Right lobe of liver (tissue), 6 donors: ENCODE measurements around the gene PGGT1B. TPM values are rescaled to one million over a fixed set of nuclear protein-coding genes. Genes with fewer than 3 reads are reported as not detected.

Experiments used
- ATAC-seq, 4 donors: fragments of 200-7000 bp; cut with Tn5 transposase; one replicate each; pipeline ENCODE4 v1.9.1; 2020; ENCODE audit warnings: mild to moderate bottlenecking in 4 of 4, moderate library complexity in 4 of 4
- DNase-seq, 3 donors: peaks; one replicate each; pipeline ENCODE4 v3.0.0-alpha.2; 2020
- H3K27ac ChIP-seq, 3 donors: fragments of 200-600 bp; one replicate each; pipeline ENCODE4 v1.8.0; 2022
- H3K27me3 ChIP-seq, 2 donors: fragments of 200-600 bp; one replicate each; pipeline ENCODE4 v1.8.0; 2022
- H3K36me3 ChIP-seq, 4 donors: fragments of 200-600 bp; sonication (generic) in 1 of 4; one replicate each; pipeline versions ENCODE4 v1.5.1 to v1.8.0; 2017 to 2022; ENCODE audit warnings: control low read depth in 1 of 4
- H3K4me1 ChIP-seq, 4 donors: fragments of 200-600 bp; sonication (generic) in 1 of 4; one replicate each; pipeline versions ENCODE4 v1.5.1 to v1.8.0; 2017 to 2022; ENCODE audit warnings: control low read depth in 1 of 4
- H3K4me3 ChIP-seq, 3 donors: fragments of 200-600 bp; one replicate each; pipeline ENCODE4 v1.8.0; 2022
- H3K9me3 ChIP-seq, 4 donors: fragments of 200-600 bp; sonication (generic) in 1 of 4; one replicate each; pipeline versions ENCODE4 v1.5.1 to v1.8.0; 2017 to 2022; ENCODE audit warnings: control low read depth in 1 of 4
- POLR2A ChIP-seq: fragments of 450-650 bp; IDR thresholded peaks from one replicate; pipeline ENCODE4 v1.6.1; 2017; ENCODE audit warnings: antibody characterized with exemption, mild to moderate bottlenecking
- WGBS: methylation state at CpG from one replicate; pipeline ENCODE4 v1.1.6; 2018; ENCODE audit warnings: low coverage, low lambda C conversion rate; ENCODE audit not compliant: insufficient coverage; ENCODE audit errors: missing lambda C conversion rate; 5-methylcytosine and 5-hydroxymethylcytosine counted together
- intact Hi-C, 2 donors: fragments of 100-400 bp; cut with DNase I; formaldehyde crosslinking; loops; one replicate each; pipeline versions ENCODE4 v1.11.2 to v1.14.1; 2022
- total RNA-seq, 6 experiments: library from RNA; depleted of rRNA in 2 of 6; stranded (reverse); fragments of >200 nt in 2 of 6; fragmentation: NEBNext Ultra II Directional in 3 of 6; extraction: Animal tissue kit (Norgen Biotek cat#: 25700) in 3 of 6; gene quantifications; one replicate each; pipeline versions ENCODE4 v1.1.0 to v1.2.4, GENCODE V29; 2016 to 2023
- TF ChIP-seq, protein P1 (sequence below), 4 donors: fragments of 200-600 bp in 3 of 4; fragments of 450-650 bp in 1 of 4; IDR thresholded peaks; one replicate each; pipeline versions ENCODE4 v1.5.1 to v1.8.0; 2016 to 2022; ENCODE audit warnings: antibody characterized with exemption in 4 of 4, mild to moderate bottlenecking in 2 of 4
- donor health status: DM: no; HTN: yes; CAD: no.
- donor health status: DM: no; HTN: no; CAD: no.
- donor health status: DM: no; HTN: no; CAD: no.
- donor health status: DM: no; HTN: yes; CAD: no.
- donor health status: DM: no; HTN: yes; CAD: no.

The PGGT1B gene
- total RNA-seq, 6 experiments from 2014 or later, result 7.1 to 29.3 (median 21.1) TPM

GRCh38 chr5:115184770-115185169 lies 77.9 kb downstream of the PGGT1B start:
- Histone ChIP-seq H3K9me3 (no peaks in the 10 kb centered on the region), H3K36me3 (no peaks in the 10 kb centered on the region), H3K4me1 (peaks cover 0 to 10% (median 0%) of the 10 kb centered on the region in 4 donors), H3K4me3 (no peak overlapping the region), H3K27me3 (peaks cover 14 to 18% of the 10 kb centered on the region in 2 donors), H3K27ac (no peak overlapping the region)
- intact Hi-C loops, result no loop called here
- no peak for TF ChIP-seq POLR2A
- TF ChIP-seq, protein P1, sequence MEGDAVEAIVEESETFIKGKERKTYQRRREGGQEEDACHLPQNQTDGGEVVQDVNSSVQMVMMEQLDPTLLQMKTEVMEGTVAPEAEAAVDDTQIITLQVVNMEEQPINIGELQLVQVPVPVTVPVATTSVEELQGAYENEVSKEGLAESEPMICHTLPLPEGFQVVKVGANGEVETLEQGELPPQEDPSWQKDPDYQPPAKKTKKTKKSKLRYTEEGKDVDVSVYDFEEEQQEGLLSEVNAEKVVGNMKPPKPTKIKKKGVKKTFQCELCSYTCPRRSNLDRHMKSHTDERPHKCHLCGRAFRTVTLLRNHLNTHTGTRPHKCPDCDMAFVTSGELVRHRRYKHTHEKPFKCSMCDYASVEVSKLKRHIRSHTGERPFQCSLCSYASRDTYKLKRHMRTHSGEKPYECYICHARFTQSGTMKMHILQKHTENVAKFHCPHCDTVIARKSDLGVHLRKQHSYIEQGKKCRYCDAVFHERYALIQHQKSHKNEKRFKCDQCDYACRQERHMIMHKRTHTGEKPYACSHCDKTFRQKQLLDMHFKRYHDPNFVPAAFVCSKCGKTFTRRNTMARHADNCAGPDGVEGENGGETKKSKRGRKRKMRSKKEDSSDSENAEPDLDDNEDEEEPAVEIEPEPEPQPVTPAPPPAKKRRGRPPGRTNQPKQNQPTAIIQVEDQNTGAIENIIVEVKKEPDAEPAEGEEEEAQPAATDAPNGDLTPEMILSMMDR (IDR thresholded peaks at IDR 0.05), result no peak
- DNase-seq, result no peak
- WGBS, result 56% methylated on average over 2 of the region's 2 CpGs
- no peak for ATAC-seq

- Histone ChIP-seq H3K36me3 (no peaks in the 10 kb centered on the region), H3K27me3 (peaks cover 18 to 24% of the 10 kb centered on the region in 2 donors), H3K4me1 (peaks cover 0 to 15% (median 0%) of the 10 kb centered on the region in 4 donors), H3K9me3 (no peaks in the 10 kb centered on the region), H3K27ac (no peak overlapping the region), H3K4me3 (no peak overlapping the region)
- no peak for TF ChIP-seq POLR2A
- TF ChIP-seq, protein P1 (IDR thresholded peaks at IDR 0.05), result no peak
- intact Hi-C loops, result no loop called here
- ATAC-seq (no peak), DNase-seq (no peak)
These were observed 80.9 kb downstream of the PGGT1B start for GRCh38 chr5:115181757-115182156.

DNA sequence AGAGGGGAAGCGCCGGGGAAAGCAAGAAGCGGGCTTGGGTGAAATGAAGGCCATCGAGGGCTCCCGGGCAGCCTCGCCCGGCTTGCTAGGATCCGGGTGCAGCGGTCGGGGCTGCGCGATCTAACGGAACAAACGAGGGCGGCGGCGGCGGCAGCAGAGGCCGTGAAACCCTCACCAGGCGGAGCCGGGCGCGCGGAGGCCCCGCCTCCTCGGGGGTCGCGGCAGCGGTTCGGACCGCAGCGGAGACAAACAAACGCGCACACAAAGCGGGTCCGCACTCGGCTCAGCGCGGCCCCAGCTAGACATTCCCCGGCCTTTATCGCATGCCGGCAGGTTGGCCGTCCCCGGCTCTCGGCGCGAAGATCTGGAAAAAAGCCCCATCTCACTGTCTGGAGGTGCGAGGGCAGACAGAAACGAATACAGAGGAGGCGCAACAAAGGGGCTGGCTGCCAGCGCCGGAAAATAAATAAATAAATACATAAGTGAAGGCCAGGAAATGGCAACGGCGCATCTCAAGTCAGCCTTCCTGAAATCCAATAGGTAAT lies 82.4 kb downstream of the PGGT1B start:
- ATAC-seq, result peak; percentile 77 to 84 (median 78)
- intact Hi-C loops, result no loop called here
- H3K27me3 ChIP-seq, result peaks cover 18 to 24% of the 10 kb centered on the region in 2 donors
- H3K9me3 ChIP-seq, result no peaks in the 10 kb centered on the region
- peak in 1 of 3 donors; percentile 49 for DNase-seq
- no peaks in the 10 kb centered on the region for H3K36me3 ChIP-seq
- H3K27ac ChIP-seq, result no peak overlapping the region
- WGBS, result under 1% methylated on average over 42 of the region's 54 CpGs
- H3K4me3 ChIP-seq, result peak overlapping the region; percentile 37 to 52 (median 46)
- no peak for TF ChIP-seq POLR2A
- TF ChIP-seq, protein P1 (IDR thresholded peaks at IDR 0.05), result no peak
- H3K4me1 ChIP-seq, result peaks cover 0 to 15% (median 0%) of the 10 kb centered on the region in 4 donors

DNA sequence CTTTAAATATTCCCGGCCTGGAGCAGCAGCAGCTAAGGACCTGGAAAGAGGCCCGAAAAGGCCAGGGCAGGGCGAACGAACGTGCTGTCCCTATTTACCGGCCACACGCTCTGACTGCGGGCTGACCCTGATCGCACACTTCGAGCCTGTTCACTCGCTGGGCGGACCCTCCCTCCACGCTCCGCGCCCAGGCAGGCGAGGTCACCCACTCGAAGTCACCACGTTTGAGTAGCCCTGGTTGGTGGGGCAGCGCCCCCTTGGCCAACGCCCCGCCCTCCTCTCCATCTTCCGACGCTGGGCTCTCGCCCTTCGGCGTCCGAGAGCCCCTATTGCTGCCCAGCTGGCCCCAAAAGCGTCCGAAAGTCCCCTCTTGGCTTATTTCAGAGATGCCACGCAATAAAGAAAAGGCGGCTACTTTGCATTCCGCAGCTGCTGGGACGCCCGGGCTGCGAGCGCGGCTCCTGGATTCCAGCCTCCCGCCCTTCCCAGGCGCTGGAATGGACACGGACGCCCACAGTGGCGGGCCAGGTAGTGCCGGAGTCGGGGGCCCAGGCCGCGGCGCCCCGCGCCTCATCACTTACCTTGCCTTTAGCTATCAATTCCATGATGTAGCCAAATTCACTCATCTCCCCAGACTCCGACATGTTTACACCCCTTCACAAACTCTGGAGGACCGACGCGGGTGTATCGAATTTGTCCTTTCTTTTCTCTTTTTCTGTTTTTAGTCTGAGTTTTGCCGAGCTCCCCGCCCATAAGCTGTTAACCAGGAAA lies 83.1 kb downstream of the PGGT1B start:
- DNase-seq (peak in 1 of 3 donors; percentile 38), ATAC-seq (peak; percentile 66 to 83 (median 72))
- Histone ChIP-seq H3K27ac (no peak overlapping the region), H3K9me3 (no peaks in the 10 kb centered on the region), H3K4me3 (peak overlapping the region; percentile 37 to 52 (median 46)), H3K36me3 (no peaks in the 10 kb centered on the region), H3K4me1 (peaks cover 0 to 15% (median 0%) of the 10 kb centered on the region in 4 donors), H3K27me3 (peaks cover 18 to 24% of the 10 kb centered on the region in 2 donors)
- intact Hi-C loops, result no loop called here
- WGBS, result 0% methylated on average over 8 of the region's 56 CpGs
- TF ChIP-seq, protein P1 (IDR thresholded peaks at IDR 0.05), result no peak
- no peak for TF ChIP-seq POLR2A
